ENCODE results near the gene SP2. TPM values are rescaled to one million over a fixed set of nuclear protein-coding genes. Genes with fewer than 3 reads are reported as not detected.

SP2 gene
- total and polyA plus RNA-seq, 7 experiments from 2014 or later: 7.9 to 36.5 (median 26.4) TPM

DNA sequence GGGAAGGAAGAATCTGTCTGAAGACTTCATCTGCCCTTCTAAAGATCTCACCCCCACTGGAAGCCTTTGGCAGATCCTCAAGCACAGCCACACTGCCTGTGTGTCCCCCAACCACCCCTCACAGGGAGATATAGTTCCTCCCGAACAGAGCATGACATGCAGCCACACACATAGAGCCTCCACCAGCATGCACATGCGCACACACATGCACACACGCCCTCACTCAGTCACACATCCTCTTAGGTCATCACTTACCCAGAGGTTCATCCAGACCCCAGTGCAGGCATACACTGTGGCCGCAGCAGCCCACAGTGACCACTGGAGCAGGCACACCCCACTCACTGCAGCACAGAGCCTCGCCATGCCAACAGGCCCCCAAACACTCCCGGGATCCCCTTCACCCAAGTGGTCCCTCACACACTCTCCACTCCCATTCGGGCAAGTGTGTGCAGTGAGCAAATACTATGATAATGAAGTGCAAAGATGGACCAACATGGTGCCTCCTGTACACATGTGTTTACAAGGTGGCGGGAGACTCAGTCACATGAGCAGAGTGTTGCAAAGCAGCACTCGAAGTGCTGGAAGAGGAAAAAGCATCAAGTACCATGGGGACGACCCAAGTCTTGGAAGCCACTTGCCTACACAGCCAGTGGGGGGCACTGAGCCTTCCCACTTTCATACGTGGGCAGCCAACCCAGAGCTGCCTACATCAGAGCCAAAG is 28.1 kb upstream of the SP2 start:
- H3K4me3 Mint-ChIP-seq: no peak overlapping the region
- H3K27ac Mint-ChIP-seq: no peak overlapping the region
- no peak overlapping the region for H3K27ac ChIP-seq (ENCODE audit: low read depth, low read length)
- H3K4me3 ChIP-seq (ENCODE audit: low read length): no peak overlapping the region
- H3K4me1 Mint-ChIP-seq: peaks cover 0 to 22% (median 16%) of the 10 kb centered on the region in 7 donors
- ATAC-seq (no peak), DNase-seq (no peak)
- no peaks in the 10 kb centered on the region for H3K4me1 ChIP-seq (ENCODE audit: control insufficient read depth in 2 of 2, insufficient read depth in 2 of 2, low read length in 2 of 2)
- no peaks in the 10 kb centered on the region for H3K9me3 ChIP-seq (ENCODE audit: control insufficient read depth in 2 of 3, low read length in 3 of 3)
- ChIA-PET CTCF (interaction anchor here (0.6 to 1.1 kb wide), 2 partner anchors 23 to 24 kb away, joined by 3 to 4 read pairs; no protein-coding TSS in a partner anchor), POLR2A (no interaction called here)
- H3K36me3 Mint-ChIP-seq: no peaks in the 10 kb centered on the region
- no peaks in the 10 kb centered on the region for H3K36me3 ChIP-seq (ENCODE audit: control insufficient read depth in 2 of 3, insufficient read depth in 3 of 3, low read length in 3 of 3)
- intact Hi-C loops (cut with micrococcal nuclease): no loop called here
- peaks cover 0 to 2% (median 0%) of the 10 kb centered on the region in 11 donors for H3K9me3 Mint-ChIP-seq
- H3K27me3 ChIP-seq (ENCODE audit: control insufficient read depth in 2 of 2, insufficient read depth in 2 of 2, low read length in 2 of 2): no peaks in the 10 kb centered on the region
- H3K27me3 Mint-ChIP-seq: peaks cover 23 to 47% (median 27%) of the 10 kb centered on the region in 5 donors

GRCh38 chr17:47869114-47869513 is 26.9 kb upstream of the SP2 start:
- intact Hi-C loops (cut with micrococcal nuclease): no loop called here
- H3K36me3 ChIP-seq (ENCODE audit: control insufficient read depth in 2 of 3, insufficient read depth in 3 of 3, low read length in 3 of 3): no peaks in the 10 kb centered on the region
- DNase-seq (no peak), ATAC-seq (no peak)
- ChIA-PET POLR2A (interaction anchor here (1.0 kb wide), 1 partner anchor 11 kb away, joined by 3 read pairs; no protein-coding TSS in a partner anchor), CTCF (no interaction called here)
- H3K27ac Mint-ChIP-seq: no peak overlapping the region
- H3K27me3 ChIP-seq (ENCODE audit: control insufficient read depth in 2 of 2, insufficient read depth in 2 of 2, low read length in 2 of 2): no peaks in the 10 kb centered on the region
- H3K9me3 ChIP-seq (ENCODE audit: control insufficient read depth in 2 of 3, low read length in 3 of 3): no peaks in the 10 kb centered on the region
- peaks cover 31 to 58% (median 37%) of the 10 kb centered on the region in 5 donors for H3K27me3 Mint-ChIP-seq
- no peaks in the 10 kb centered on the region for H3K36me3 Mint-ChIP-seq
- H3K4me3 ChIP-seq (ENCODE audit: low read length): no peak overlapping the region
- no peak overlapping the region for H3K27ac ChIP-seq (ENCODE audit: low read depth, low read length)
- H3K9me3 Mint-ChIP-seq: no peaks in the 10 kb centered on the region
- peaks cover 0 to 19% (median 13%) of the 10 kb centered on the region in 7 donors for H3K4me1 Mint-ChIP-seq
- no peak overlapping the region for H3K4me3 Mint-ChIP-seq
- H3K4me1 ChIP-seq (ENCODE audit: control insufficient read depth in 2 of 2, insufficient read depth in 2 of 2, low read length in 2 of 2): no peaks in the 10 kb centered on the region

- ATAC-seq: no peak
- Histone ChIP-seq H3K4me3 (ENCODE audit: low read length) (no peak overlapping the region), H3K27ac (ENCODE audit: low read depth, low read length) (no peak overlapping the region), H3K27me3 (ENCODE audit: control insufficient read depth in 2 of 2, insufficient read depth in 2 of 2, low read length in 2 of 2) (no peaks in the 10 kb centered on the region), H3K9me3 (ENCODE audit: control insufficient read depth in 2 of 3, low read length in 3 of 3) (no peaks in the 10 kb centered on the region), H3K4me1 (ENCODE audit: control insufficient read depth in 2 of 2, insufficient read depth in 2 of 2, low read length in 2 of 2) (no peaks in the 10 kb centered on the region), H3K36me3 (ENCODE audit: control insufficient read depth in 2 of 3, insufficient read depth in 3 of 3, low read length in 3 of 3) (no peaks in the 10 kb centered on the region)
- no peak for DNase-seq
- Mint-ChIP-seq H3K4me1 (peaks cover 0 to 12% (median 6%) of the 10 kb centered on the region in 7 donors), H3K36me3 (no peaks in the 10 kb centered on the region), H3K9me3 (no peaks in the 10 kb centered on the region), H3K4me3 (no peak overlapping the region), H3K27me3 (peaks cover 38 to 67% (median 43%) of the 10 kb centered on the region in 5 donors), H3K27ac (no peak overlapping the region)
- intact Hi-C loops (cut with micrococcal nuclease): no loop called here
- ChIA-PET CTCF (no interaction called here), POLR2A (interaction anchor here (1.0 kb wide), 1 partner anchor 12 kb away, joined by 3 read pairs; no protein-coding TSS in a partner anchor)
Observed at GRCh38 chr17:47870056-47870455, 26.0 kb upstream of the SP2 start.

GRCh38 chr17:47871048-47871447 is 25.0 kb upstream of the SP2 start:
- POLR2A ChIA-PET: no interaction called here
- Histone ChIP-seq H3K27me3 (ENCODE audit: control insufficient read depth in 2 of 2, insufficient read depth in 2 of 2, low read length in 2 of 2) (no peaks in the 10 kb centered on the region), H3K36me3 (ENCODE audit: control insufficient read depth in 2 of 3, insufficient read depth in 3 of 3, low read length in 3 of 3) (no peaks in the 10 kb centered on the region), H3K9me3 (ENCODE audit: control insufficient read depth in 2 of 3, low read length in 3 of 3) (no peaks in the 10 kb centered on the region), H3K27ac (ENCODE audit: low read depth, low read length) (no peak overlapping the region), H3K4me1 (ENCODE audit: control insufficient read depth in 2 of 2, insufficient read depth in 2 of 2, low read length in 2 of 2) (no peaks in the 10 kb centered on the region), H3K4me3 (ENCODE audit: low read length) (no peak overlapping the region)
- peaks cover 0 to 8% (median 0%) of the 10 kb centered on the region in 7 donors for H3K4me1 Mint-ChIP-seq
- H3K27me3 Mint-ChIP-seq: peaks cover 42 to 73% (median 47%) of the 10 kb centered on the region in 5 donors
- H3K27ac Mint-ChIP-seq: no peak overlapping the region
- no peak for DNase-seq
- no peaks in the 10 kb centered on the region for H3K9me3 Mint-ChIP-seq
- intact Hi-C loops (cut with micrococcal nuclease): no loop called here
- ATAC-seq: no peak
- peaks cover 0 to 4% (median 0%) of the 10 kb centered on the region in 5 donors for H3K36me3 Mint-ChIP-seq
- H3K4me3 Mint-ChIP-seq: no peak overlapping the region
- CTCF ChIA-PET: no interaction called here

DNA sequence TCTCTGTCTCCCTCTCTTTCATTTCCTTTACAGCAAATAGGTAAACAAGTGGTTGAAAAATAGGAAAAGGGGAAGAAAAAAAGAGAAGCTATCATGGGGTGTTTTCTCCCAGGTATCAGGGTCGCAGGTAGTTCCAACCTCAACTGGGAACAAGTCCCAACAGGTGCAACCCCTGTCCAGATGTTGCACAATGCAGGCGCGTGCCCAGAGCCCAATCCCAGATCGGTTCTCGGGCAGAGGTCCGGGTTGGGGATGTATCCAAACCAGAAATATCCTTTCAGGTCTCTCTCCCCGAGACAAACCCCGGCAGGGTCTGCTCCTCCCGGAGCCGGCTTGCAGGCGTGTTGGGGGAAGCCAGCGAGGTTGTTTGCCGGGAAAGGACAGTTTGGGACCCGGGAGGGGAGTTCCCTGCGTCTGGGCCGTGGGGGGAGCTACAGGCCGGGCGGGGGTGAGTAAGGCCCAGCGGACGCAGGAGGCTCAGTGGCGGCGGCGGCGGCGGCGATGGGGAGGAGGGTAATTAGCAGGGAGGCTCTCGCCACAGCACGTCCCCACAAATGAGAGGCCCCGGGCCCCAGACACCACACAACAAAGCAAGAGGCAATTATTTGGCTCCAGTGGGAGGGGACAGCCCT is 23.9 kb upstream of the SP2 start:
- intact Hi-C loops (cut with micrococcal nuclease): no loop called here
- Histone ChIP-seq H3K27ac (ENCODE audit: low read depth, low read length) (no peak overlapping the region), H3K27me3 (ENCODE audit: control insufficient read depth in 2 of 2, insufficient read depth in 2 of 2, low read length in 2 of 2) (no peaks in the 10 kb centered on the region), H3K4me1 (ENCODE audit: control insufficient read depth in 2 of 2, insufficient read depth in 2 of 2, low read length in 2 of 2) (no peaks in the 10 kb centered on the region), H3K36me3 (ENCODE audit: control insufficient read depth in 2 of 3, insufficient read depth in 3 of 3, low read length in 3 of 3) (no peaks in the 10 kb centered on the region), H3K4me3 (ENCODE audit: low read length) (no peak overlapping the region), H3K9me3 (ENCODE audit: control insufficient read depth in 2 of 3, low read length in 3 of 3) (no peaks in the 10 kb centered on the region)
- DNase-seq (no peak), ATAC-seq (no peak)
- Mint-ChIP-seq H3K4me3 (no peak overlapping the region), H3K27me3 (peaks cover 42 to 73% (median 47%) of the 10 kb centered on the region in 5 donors), H3K4me1 (peaks cover 0 to 8% (median 0%) of the 10 kb centered on the region in 7 donors), H3K27ac (no peak overlapping the region), H3K36me3 (peaks cover 0 to 4% (median 0%) of the 10 kb centered on the region in 5 donors), H3K9me3 (no peaks in the 10 kb centered on the region)
- ChIA-PET CTCF (interaction anchor here (1.0 kb wide), 1 partner anchor 16 kb away, joined by 3 read pairs; no protein-coding TSS in a partner anchor), POLR2A (interaction anchor here (0.5 kb wide), 1 partner anchor 195 kb away, joined by 3 read pairs; no protein-coding TSS in a partner anchor)

DNA sequence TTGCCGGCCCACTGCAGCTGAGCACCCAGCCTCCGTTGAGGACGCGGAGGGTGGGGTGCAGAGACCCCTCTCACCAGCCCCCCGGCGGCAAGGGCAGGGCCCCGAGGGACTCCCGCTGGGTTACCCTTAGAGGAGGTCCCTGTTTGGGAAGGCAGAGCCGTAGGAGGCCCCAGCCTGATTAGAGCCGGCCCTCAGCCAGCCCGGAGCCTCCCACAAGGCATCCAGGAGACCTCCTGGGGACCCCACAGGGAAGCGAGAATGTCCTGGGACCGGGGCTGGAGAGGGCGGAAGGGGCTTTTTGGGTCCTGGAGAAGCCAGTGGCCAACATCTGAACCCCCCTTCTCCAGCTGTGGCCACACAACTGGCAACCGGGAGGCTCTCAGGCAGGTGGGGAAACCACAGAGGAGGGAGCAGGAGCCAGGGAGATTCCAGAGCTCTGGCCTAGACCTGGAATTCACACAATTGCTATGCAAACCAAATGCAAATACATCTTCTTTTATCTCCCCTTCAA is 23.3 kb upstream of the SP2 start:
- ChIA-PET POLR2A (interaction anchor here (0.5 kb wide), 1 partner anchor 194 kb away, joined by 3 read pairs; no protein-coding TSS in a partner anchor), CTCF (interaction anchor here (1.0 kb wide), 1 partner anchor 17 kb away, joined by 3 read pairs; no protein-coding TSS in a partner anchor)
- Histone ChIP-seq H3K9me3 (ENCODE audit: control insufficient read depth in 2 of 3, low read length in 3 of 3) (no peaks in the 10 kb centered on the region), H3K4me1 (ENCODE audit: control insufficient read depth in 2 of 2, insufficient read depth in 2 of 2, low read length in 2 of 2) (no peaks in the 10 kb centered on the region), H3K4me3 (ENCODE audit: low read length) (no peak overlapping the region), H3K36me3 (ENCODE audit: control insufficient read depth in 2 of 3, insufficient read depth in 3 of 3, low read length in 3 of 3) (no peaks in the 10 kb centered on the region), H3K27ac (ENCODE audit: low read depth, low read length) (no peak overlapping the region), H3K27me3 (ENCODE audit: control insufficient read depth in 2 of 2, insufficient read depth in 2 of 2, low read length in 2 of 2) (no peaks in the 10 kb centered on the region)
- ATAC-seq: no peak
- no peak overlapping the region for H3K4me3 Mint-ChIP-seq
- H3K27ac Mint-ChIP-seq: no peak overlapping the region
- H3K4me1 Mint-ChIP-seq: peaks cover 0 to 8% (median 0%) of the 10 kb centered on the region in 7 donors
- no peak for DNase-seq
- H3K27me3 Mint-ChIP-seq: peaks cover 42 to 77% (median 47%) of the 10 kb centered on the region in 5 donors
- H3K36me3 Mint-ChIP-seq: peaks cover 0 to 4% (median 0%) of the 10 kb centered on the region in 5 donors
- intact Hi-C loops (cut with micrococcal nuclease): no loop called here
- H3K9me3 Mint-ChIP-seq: no peaks in the 10 kb centered on the region

Data from naive thymus-derived CD4-positive, alpha-beta T cell (primary cell).